ENCODE results near the gene SLC16A8. TPM values are rescaled to one million over a fixed set of nuclear protein-coding genes. Genes with fewer than 3 reads are reported as not detected.
A peak's percentile ranks its signal among the peaks of the same experiment; 100 is the strongest.

The SLC16A8 gene
- total and polyA plus RNA-seq, 8 donors = 0.05 to 0.57 (median 0.06) TPM; not detected in 5

DNA sequence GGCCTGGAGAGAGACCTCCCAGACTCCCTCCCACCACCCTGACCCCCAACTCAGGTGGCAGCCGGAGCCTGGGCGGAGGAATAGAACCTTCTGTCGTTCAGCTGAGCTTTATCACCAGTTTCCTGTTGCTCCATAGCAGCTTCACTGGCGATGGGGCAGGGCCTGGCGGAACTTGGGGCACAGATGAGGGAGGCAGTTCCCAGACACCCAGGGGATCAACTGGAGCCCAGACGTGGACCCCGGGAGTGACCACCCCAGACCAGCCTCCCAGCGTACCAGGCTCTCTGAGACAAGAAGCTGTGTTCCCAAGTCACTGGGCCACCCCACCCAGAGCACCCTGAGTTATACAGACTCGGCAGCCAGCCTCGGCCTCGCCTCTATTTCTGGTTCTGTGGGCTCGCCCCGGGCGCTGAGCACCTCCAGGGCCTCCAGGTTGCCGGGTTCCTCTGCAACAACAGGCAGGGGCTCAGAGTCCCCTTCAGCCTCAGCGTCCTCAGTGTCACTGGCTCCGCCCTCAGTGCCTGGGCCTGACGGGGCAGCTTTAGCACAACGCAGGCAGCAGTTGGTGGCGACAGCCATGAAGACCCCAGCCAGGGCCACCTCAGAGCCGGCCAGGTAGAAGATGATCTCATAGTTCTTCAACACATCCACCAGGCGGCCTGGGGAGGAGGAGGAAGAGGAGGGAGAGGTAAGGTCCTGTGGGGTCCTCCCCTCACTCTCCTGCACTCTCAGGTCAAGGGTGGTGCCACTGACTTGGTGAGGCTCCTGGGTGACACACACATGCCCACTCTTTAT lies 5.7 kb downstream of the SLC16A8 start:
- DNase-seq = peak in 1 of 6 donors; percentile 67
- ATAC-seq = no peak
- 83% methylated on average over 22 of the region's 22 CpGs for WGBS, 2 donors
- Histone ChIP-seq H3K27me3 (peaks cover 0 to 4% (median 0%) of the 10 kb centered on the region in 4 donors), H3K36me3 (peaks cover 0 to 10% (median 3%) of the 10 kb centered on the region in 3 donors), H3K27ac (no peak overlapping the region), H3K4me1 (peaks cover 0 to 8% (median 3%) of the 10 kb centered on the region in 3 donors), H3K9me3 (no peaks in the 10 kb centered on the region), H3K4me3 (no peak overlapping the region)
- TF ChIP-seq, protein P1, sequence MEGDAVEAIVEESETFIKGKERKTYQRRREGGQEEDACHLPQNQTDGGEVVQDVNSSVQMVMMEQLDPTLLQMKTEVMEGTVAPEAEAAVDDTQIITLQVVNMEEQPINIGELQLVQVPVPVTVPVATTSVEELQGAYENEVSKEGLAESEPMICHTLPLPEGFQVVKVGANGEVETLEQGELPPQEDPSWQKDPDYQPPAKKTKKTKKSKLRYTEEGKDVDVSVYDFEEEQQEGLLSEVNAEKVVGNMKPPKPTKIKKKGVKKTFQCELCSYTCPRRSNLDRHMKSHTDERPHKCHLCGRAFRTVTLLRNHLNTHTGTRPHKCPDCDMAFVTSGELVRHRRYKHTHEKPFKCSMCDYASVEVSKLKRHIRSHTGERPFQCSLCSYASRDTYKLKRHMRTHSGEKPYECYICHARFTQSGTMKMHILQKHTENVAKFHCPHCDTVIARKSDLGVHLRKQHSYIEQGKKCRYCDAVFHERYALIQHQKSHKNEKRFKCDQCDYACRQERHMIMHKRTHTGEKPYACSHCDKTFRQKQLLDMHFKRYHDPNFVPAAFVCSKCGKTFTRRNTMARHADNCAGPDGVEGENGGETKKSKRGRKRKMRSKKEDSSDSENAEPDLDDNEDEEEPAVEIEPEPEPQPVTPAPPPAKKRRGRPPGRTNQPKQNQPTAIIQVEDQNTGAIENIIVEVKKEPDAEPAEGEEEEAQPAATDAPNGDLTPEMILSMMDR (IDR thresholded peaks at IDR 0.05) = no peak
- intact Hi-C loops (cut with DNase I) = no loop called here
- FAIRE-seq = no peak

DNA sequence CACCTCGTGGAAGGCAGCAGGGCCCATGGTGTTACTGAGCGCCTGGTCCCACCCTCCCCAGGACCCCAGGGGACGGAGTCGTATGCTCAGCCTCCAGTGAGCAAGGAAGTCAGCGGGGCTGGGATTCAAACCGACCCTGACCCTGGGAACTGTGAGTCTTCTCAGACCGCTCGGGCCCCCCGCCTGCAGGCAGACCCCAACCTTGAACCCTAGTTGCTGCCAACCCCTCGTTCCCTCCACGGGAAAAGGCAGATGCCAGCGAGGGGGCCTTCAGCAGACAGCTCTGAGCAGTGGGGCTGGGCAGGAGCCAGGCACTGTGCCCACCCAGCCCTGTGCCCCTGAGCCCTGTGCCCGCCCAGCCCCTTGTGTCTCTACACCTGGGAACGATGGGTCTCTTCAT lies 6.4 kb downstream of the SLC16A8 start:
- H3K36me3 ChIP-seq = peaks cover 0 to 16% (median 9%) of the 10 kb centered on the region in 3 donors
- no peak overlapping the region for H3K27ac ChIP-seq
- H3K4me3 ChIP-seq = no peak overlapping the region
- peak in 1 of 6 donors; percentile 54 for DNase-seq
- intact Hi-C loops (cut with DNase I) = no loop called here
- WGBS, 2 donors = 71 to 74% methylated on average over 14 of the region's 14 CpGs
- TF ChIP-seq, protein P1 (IDR thresholded peaks at IDR 0.05) = no peak
- H3K4me1 ChIP-seq = peaks cover 0 to 8% (median 3%) of the 10 kb centered on the region in 3 donors
- H3K9me3 ChIP-seq = no peaks in the 10 kb centered on the region
- no peak for FAIRE-seq
- no peak for ATAC-seq
- H3K27me3 ChIP-seq = peaks cover 0 to 4% (median 0%) of the 10 kb centered on the region in 4 donors

DNA sequence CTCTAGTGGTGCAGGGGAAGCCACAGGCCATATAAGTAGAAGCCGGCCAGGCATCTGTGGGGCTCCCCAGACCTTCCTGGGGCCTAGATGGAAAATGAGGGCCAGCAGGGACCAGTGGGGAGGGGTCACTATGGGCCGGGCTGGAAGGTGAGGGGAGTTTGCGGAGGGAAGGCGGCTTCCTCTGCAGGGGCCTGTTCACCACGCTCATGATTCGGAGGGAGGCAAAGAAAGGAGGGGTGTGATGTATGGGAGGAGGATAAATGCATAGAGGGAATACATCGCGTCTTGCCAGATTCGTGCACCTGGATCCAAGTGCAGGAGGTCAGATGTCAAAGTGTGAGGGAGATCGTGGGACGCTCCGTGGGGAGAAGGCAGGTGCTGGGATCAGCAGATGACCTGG lies 6.9 kb downstream of the SLC16A8 start:
- WGBS, 2 donors = 69 to 78% methylated on average over 12 of the region's 12 CpGs
- intact Hi-C loops (cut with DNase I) = no loop called here
- peak in 1 of 6 donors; percentile 21 for DNase-seq
- no peak for FAIRE-seq
- peaks cover 0 to 2% (median 0%) of the 10 kb centered on the region in 4 donors for H3K27me3 ChIP-seq
- TF ChIP-seq, protein P1 (IDR thresholded peaks at IDR 0.05) = no peak
- no peak for ATAC-seq
- H3K36me3 ChIP-seq = peaks cover 0 to 18% (median 12%) of the 10 kb centered on the region in 3 donors
- H3K9me3 ChIP-seq = no peaks in the 10 kb centered on the region
- H3K4me3 ChIP-seq = no peak overlapping the region
- no peak overlapping the region for H3K27ac ChIP-seq
- peaks cover 0 to 8% (median 3%) of the 10 kb centered on the region in 3 donors for H3K4me1 ChIP-seq

DNA sequence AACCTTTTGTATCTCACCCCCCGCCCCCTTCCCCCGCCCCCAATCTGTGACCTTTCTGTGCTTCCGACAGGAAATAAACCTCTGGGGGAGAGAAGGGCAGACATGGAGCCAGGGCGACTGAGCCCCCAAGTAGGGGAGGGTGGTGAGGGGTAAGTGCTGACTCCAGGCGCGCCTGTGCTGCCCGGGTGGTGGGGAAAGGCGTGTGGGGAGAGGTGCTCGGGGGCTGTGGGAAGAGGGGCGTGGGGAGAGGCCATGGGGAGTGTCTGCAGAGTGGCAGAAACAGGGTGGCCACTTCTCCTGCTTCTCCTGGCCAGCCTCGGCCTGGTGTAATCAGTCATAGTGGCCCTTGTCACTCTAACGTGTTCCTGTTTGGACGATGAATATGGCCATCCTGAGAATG lies 8.0 kb downstream of the SLC16A8 start:
- Histone ChIP-seq H3K9me3 (no peaks in the 10 kb centered on the region), H3K36me3 (peaks cover 0 to 23% (median 18%) of the 10 kb centered on the region in 3 donors), H3K4me3 (no peak overlapping the region), H3K27me3 (no peaks in the 10 kb centered on the region), H3K27ac (no peak overlapping the region), H3K4me1 (peaks cover 0 to 4% (median 0%) of the 10 kb centered on the region in 3 donors)
- no peak for ATAC-seq
- peak in 2 of 6 donors; percentile 13 to 43 for DNase-seq
- FAIRE-seq = no peak
- intact Hi-C loops (cut with DNase I) = no loop called here
- TF ChIP-seq, protein P1 (IDR thresholded peaks at IDR 0.05) = no peak
- WGBS, 2 donors = 90 to 92% methylated on average over 13 of the region's 13 CpGs

Data from pancreas (tissue), 10 donors.